Mucosa of descending colon (tissue), 3 donors: ENCODE measurements around the gene NTN1. TPM values are rescaled to one million over a fixed set of nuclear protein-coding genes. Genes with fewer than 3 reads are reported as not detected.

Experiments used
- ATAC-seq: fragments of 200-7000 bp; cut with Tn5 transposase; one replicate; pipeline ENCODE4 v1.9.1; 2020; ENCODE audit warnings: mild to moderate bottlenecking, moderate library complexity
- DNase-seq, 3 donors: peaks; one replicate each; pipeline ENCODE4 v3.0.0-alpha.2; 2020
- H3K36me3 ChIP-seq: fragments of 200-600 bp; one replicate; pipeline ENCODE4 v1.8.0; 2021; ENCODE audit warnings: low read depth, mild to moderate bottlenecking
- H3K4me1 ChIP-seq: fragments of 200-600 bp; one replicate; pipeline ENCODE4 v1.8.0; 2021; ENCODE audit warnings: low read depth, mild to moderate bottlenecking
- H3K4me3 ChIP-seq: fragments of 200-600 bp; one replicate; pipeline ENCODE4 v1.8.0; 2021; ENCODE audit warnings: mild to moderate bottlenecking
- H3K9me3 ChIP-seq: fragments of 200-600 bp; one replicate; pipeline ENCODE4 v1.8.0; 2021; ENCODE audit warnings: mild to moderate bottlenecking
- intact Hi-C, 2 donors: fragments of 100-400 bp; cut with DNase I in 1 of 2; cut with micrococcal nuclease in 1 of 2; formaldehyde crosslinking; loops; one replicate each; pipeline versions ENCODE4 v1.11.0 to v1.11.1; 2022; cut with DNase I, micrococcal nuclease
- total RNA-seq, 3 donors: library from RNA; stranded (reverse); fragmentation: NEBNext Ultra II Directional in 2 of 3; extraction: Animal tissue kit (Norgen Biotek cat#: 25700) in 2 of 3; gene quantifications; one replicate each; pipeline versions ENCODE4 v1.2.1 to v1.2.4, GENCODE V29; 2021 to 2023
- TF ChIP-seq, protein P1 (sequence below): fragments of 200-600 bp; IDR thresholded peaks from one replicate; pipeline ENCODE4 v1.8.0; 2022; ENCODE audit warnings: antibody characterized with exemption, mild to moderate bottlenecking
- donor health status: DM: no; HTN: no; CAD: no; lungs with moderate emphysema.
- donor health status: DM: no; HTN: no; CAD: no.
- donor health status: DM: no; HTN: yes; CAD: no.

NTN1 gene
- total RNA-seq, 3 donors from 2014 or later: 3.7 to 61.8 (median 4.0) TPM

DNA sequence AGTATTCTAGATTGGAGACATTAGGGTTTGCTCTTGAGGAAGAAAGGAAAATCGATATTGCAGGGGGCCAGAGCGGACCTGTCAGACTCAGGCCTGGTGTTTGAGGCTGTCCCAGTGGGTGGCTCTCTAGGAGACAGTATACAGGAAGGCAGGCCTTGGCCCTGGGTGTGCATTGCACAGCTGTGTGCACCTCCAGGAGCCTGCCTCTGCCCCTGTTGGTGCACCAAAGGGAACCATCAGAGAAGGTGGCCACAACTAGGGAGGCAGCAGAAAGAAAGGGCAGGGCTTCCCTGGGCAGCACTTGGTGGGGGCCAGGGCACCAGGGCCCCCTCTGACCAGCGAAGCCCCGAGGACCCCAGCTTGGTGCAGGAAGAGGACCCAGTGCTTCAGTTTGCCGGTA is 188.0 kb downstream of the NTN1 start:
- intact Hi-C loops: no loop called here
- H3K4me3 ChIP-seq: no peak overlapping the region
- peaks cover 16% of the 10 kb centered on the region for H3K4me1 ChIP-seq
- no peaks in the 10 kb centered on the region for H3K36me3 ChIP-seq
- no peaks in the 10 kb centered on the region for H3K9me3 ChIP-seq
- DNase-seq (no peak), ATAC-seq (no peak)
- TF ChIP-seq, protein P1, sequence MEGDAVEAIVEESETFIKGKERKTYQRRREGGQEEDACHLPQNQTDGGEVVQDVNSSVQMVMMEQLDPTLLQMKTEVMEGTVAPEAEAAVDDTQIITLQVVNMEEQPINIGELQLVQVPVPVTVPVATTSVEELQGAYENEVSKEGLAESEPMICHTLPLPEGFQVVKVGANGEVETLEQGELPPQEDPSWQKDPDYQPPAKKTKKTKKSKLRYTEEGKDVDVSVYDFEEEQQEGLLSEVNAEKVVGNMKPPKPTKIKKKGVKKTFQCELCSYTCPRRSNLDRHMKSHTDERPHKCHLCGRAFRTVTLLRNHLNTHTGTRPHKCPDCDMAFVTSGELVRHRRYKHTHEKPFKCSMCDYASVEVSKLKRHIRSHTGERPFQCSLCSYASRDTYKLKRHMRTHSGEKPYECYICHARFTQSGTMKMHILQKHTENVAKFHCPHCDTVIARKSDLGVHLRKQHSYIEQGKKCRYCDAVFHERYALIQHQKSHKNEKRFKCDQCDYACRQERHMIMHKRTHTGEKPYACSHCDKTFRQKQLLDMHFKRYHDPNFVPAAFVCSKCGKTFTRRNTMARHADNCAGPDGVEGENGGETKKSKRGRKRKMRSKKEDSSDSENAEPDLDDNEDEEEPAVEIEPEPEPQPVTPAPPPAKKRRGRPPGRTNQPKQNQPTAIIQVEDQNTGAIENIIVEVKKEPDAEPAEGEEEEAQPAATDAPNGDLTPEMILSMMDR: no peak

DNA sequence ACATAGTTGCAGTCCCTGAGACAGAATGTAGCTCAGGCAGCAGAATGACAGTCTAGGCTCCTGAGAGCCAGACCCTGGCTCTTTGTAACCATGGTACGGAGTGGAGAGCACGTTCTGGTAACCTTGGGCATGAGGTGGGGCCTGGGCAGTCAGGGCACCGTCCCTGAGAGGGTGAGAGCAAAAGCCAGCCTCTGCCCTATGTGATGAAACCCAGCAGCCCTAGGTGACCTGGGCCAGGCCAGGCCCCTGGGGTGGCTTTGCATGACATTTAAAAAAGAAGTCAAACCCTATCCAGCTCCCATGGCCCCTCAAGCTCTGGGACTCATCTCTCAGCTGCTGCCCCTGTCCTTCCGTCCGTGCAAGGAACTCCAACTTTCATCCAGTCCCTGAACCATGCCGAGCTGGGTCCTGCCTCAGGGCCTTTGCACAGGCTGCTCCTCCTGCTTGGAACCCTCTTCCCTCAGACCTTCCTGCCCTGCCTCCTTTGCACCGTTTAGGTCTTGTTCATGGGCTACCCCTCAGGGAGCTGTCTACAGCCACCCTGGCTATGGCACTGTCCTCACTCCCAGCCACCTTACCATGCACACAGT is 188.6 kb downstream of the NTN1 start:
- DNase-seq: peak in 1 of 3 donors; percentile 17
- intact Hi-C loops: no loop called here
- no peak for ATAC-seq
- TF ChIP-seq, protein P1: no peak
- Histone ChIP-seq H3K4me1 (peaks cover 16% of the 10 kb centered on the region), H3K9me3 (no peaks in the 10 kb centered on the region), H3K36me3 (no peaks in the 10 kb centered on the region), H3K4me3 (no peak overlapping the region)

DNA sequence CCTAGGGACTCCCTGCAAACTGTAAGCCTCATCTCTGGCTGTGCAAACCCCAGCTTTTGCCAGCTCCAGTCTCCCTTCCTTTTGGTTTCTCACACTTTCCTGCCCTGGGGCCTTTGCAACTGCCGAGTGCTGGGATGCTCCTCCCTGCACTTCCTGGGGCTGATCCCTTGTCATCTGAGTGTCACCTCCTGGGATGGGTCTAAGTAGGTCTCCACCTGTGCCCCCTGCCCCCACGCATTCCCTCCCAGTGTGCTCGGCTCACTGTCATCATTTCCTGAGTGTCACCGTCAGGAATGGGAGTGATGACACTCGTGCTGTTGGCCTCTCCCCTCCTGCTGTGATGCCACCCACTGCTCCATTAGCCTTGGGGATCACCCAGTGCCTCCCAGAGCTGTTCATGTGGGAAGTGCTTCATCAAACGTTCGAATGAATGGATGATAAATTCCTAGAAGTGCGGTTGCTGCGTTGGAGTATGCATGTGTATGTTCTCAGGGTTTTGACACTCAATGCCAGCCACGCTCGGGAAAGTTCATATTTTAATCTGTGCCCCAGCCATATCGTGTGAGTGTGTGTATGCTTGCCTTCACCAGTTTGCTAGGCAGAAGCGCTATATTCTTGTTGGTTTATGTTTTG is 189.9 kb downstream of the NTN1 start:
- H3K4me1 ChIP-seq: peaks cover 14% of the 10 kb centered on the region
- ATAC-seq: no peak
- peak in 1 of 3 donors; percentile 12 for DNase-seq
- H3K4me3 ChIP-seq: no peak overlapping the region
- peaks cover 11% of the 10 kb centered on the region for H3K9me3 ChIP-seq
- no peaks in the 10 kb centered on the region for H3K36me3 ChIP-seq
- TF ChIP-seq, protein P1: no peak
- intact Hi-C loops: no loop called here

DNA sequence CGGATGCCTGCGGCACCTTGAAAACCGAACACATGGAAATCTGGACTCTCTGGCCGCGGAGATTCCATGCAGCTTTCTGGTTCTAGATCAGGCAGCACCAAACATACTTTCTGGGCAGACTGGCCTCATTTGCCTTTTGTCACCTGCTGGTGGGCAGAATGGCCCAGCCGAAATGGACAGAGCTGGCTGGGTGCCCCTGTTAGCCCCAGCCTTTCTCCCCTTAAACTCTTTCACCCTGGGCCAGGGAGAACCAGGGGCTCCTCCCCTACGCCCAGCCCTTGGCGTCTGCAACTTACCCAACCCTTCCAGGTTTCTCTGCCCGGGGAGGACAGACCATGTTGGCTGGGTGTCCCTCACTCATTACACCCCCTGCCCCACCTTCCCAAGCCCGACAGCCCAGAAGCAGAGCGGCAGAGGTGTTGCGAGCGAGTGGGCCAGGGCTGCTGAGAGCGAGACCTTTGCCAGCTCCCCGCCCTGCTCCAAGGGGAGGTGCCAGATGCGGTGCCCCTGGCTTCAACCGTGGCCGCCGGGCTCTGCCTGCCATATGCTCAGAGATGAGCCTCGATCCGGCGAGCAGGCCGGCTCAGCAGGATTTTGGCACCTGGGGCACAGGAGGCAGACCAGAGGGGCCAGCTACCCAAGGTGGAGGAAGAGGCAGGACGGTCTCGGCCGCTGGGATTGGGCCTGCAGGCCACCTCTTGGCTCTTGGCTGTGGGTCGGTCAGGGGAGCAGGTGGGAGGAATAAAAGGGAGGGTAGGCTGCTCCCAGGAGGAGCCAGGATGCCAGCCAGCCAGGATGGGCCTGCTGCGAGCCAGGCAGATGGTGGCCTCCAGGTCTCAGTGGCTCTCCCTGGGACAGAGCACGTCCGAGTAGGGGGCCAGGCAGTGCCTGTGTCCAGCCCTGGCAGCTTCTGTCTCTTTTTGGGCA is 191.3 kb downstream of the NTN1 start:
- Histone ChIP-seq H3K4me1 (peaks cover 4% of the 10 kb centered on the region), H3K4me3 (no peak overlapping the region), H3K9me3 (peaks cover 12% of the 10 kb centered on the region), H3K36me3 (no peaks in the 10 kb centered on the region)
- intact Hi-C loops: no loop called here
- no peak for ATAC-seq
- peak in 1 of 3 donors; percentile 41 for DNase-seq
- TF ChIP-seq, protein P1: no peak

DNA sequence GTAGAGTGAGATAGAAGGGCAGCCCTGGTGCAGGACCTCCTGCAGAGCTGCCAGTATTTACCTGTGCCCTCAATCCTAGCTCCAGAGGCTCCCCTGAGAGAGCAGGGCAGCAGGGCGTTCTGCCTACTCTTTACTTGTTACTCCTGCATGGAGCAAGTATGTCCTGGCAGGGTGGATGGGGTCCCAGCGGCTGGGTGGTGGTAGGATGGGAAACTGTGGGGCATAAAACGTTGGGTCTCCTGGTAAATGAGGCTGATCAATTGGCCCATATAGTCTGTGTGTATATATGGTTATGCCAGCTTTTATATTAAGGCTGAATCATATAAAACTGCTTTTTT is 192.0 kb downstream of the NTN1 start:
- TF ChIP-seq, protein P1: no peak
- Histone ChIP-seq H3K4me1 (peaks cover 3% of the 10 kb centered on the region), H3K9me3 (peaks cover 12% of the 10 kb centered on the region), H3K4me3 (no peak overlapping the region), H3K36me3 (no peaks in the 10 kb centered on the region)
- ATAC-seq: no peak
- no peak for DNase-seq
- intact Hi-C loops: no loop called here
